Endothelial cell of umbilical vein (primary cell): ENCODE data around the gene ARMCX2. TPM values are rescaled to one million over a fixed set of nuclear protein-coding genes. Genes with fewer than 3 reads are reported as not detected.

Experiments
- BruUV-seq: library from RNA; stranded (reverse); fragments of 400-500 nt; replicated peaks from 2 replicates; lab custom pipeline; 2021; lab: Mats Ljungman, UMichigan
- CTCF ChIA-PET: fragments of 300-600, 350-600 bp; sonication (Branson Sonifier 250); formaldehyde crosslinking; loops from one replicate; lab custom pipeline; 2021; ENCODE audit warnings: antibody characterized with exemption, inconsistent platforms; lab: Charles Lee
- POLR2A ChIA-PET: fragments of 300-600, 350-600 bp; sonication (Branson Sonifier 250); formaldehyde crosslinking; loops from one replicate; lab custom pipeline; 2021; ENCODE audit warnings: antibody characterized with exemption, inconsistent platforms; lab: Charles Lee
- DNase-seq: peaks from one replicate; pipeline ENCODE4 v3.0.0-alpha.2; 2011; ENCODE audit warnings: low read depth, low spot score
- FAIRE-seq: peaks from 2 replicates; lab custom pipeline; 2011; peaks lifted over from hg19 to GRCh38; lab: Jason Lieb, UNC
- H2AFZ ChIP-seq: 2 replicates; pipeline ENCODE4 v1.6.0; 2012; ENCODE audit warnings: low read depth, low read length, control low read depth, inconsistent platforms
- H3K27ac ChIP-seq: 2 replicates; pipeline ENCODE4 v1.5.1; 2011; ENCODE audit warnings: low read depth, mild to moderate bottlenecking, control low read depth, low read length, moderate library complexity; ENCODE audit not compliant: insufficient read depth
- H3K27me3 ChIP-seq, 2 experiments: 2 replicates each; pipeline versions ENCODE4 v1.6.0 to v1.6.1; 2011; ENCODE audit warnings: low read length in 2 of 2, mixed read lengths in 1 of 2; ENCODE audit not compliant: control insufficient read depth in 2 of 2, insufficient read depth in 2 of 2
- H3K36me3 ChIP-seq, 2 experiments: 2 replicates in 1 of 2; 3 replicates in 1 of 2; pipeline ENCODE4 v1.5.1; 2011; ENCODE audit warnings: low read length in 2 of 2, mild to moderate bottlenecking in 1 of 2, moderate library complexity in 1 of 2; ENCODE audit not compliant: control insufficient read depth in 2 of 2, insufficient read depth in 2 of 2; ENCODE audit errors: extremely low read depth in 1 of 2
- H3K4me1 ChIP-seq: 3 replicates; pipeline ENCODE4 v1.5.1; 2011; ENCODE audit warnings: mild to moderate bottlenecking, low read length; ENCODE audit not compliant: control insufficient read depth, insufficient read depth; ENCODE audit errors: extremely low read depth
- H3K4me2 ChIP-seq: 2 replicates; pipeline ENCODE4 v1.6.1; 2011; ENCODE audit warnings: low read length, control low read depth, mixed read lengths; ENCODE audit not compliant: insufficient read depth
- H3K4me3 ChIP-seq, 3 experiments: fragments of 200-600 bp in 1 of 3; sonication (generic), shearing (Covaris generic) in 1 of 3; replicated peaks in 1 of 3; 2 replicates each; pipeline ENCODE4 v1.5.1; 2011 to 2016; ENCODE audit warnings: control low read depth in 3 of 3, low read length in 3 of 3, mild to moderate bottlenecking in 2 of 3, inconsistent platforms in 1 of 3, low read depth in 1 of 3, moderate library complexity in 1 of 3; ENCODE audit not compliant: insufficient read depth in 1 of 3
- H3K79me2 ChIP-seq: 2 replicates; pipeline ENCODE4 v1.6.0; 2012; ENCODE audit warnings: low read length, inconsistent platforms; ENCODE audit not compliant: control insufficient read depth, insufficient read depth
- H3K9ac ChIP-seq: replicated peaks from 2 replicates; pipeline ENCODE3; 2011; ENCODE audit warnings: low read length, control low read depth; ENCODE audit not compliant: insufficient read depth; ENCODE audit errors: extremely low read depth
- H3K9me1 ChIP-seq: replicated peaks from 3 replicates; pipeline ENCODE4 v1.6.0; 2011; ENCODE audit warnings: mild to moderate bottlenecking, low read length; ENCODE audit not compliant: control insufficient read depth, insufficient read depth; ENCODE audit errors: extremely low read depth
- H3K9me3 ChIP-seq: replicated peaks from 2 replicates; pipeline ENCODE4 v1.5.1; 2012; ENCODE audit warnings: low read length, inconsistent platforms; ENCODE audit not compliant: control insufficient read depth, insufficient read depth
- H4K20me1 ChIP-seq: replicated peaks from 2 replicates; pipeline ENCODE3; 2011; ENCODE audit warnings: mild to moderate bottlenecking, low read length; ENCODE audit not compliant: control insufficient read depth, insufficient read depth; ENCODE audit errors: extremely low read depth
- EZH2 ChIP-seq: IDR thresholded peaks from 2 replicates; pipeline ENCODE4 v1.6.1; 2012; ENCODE audit warnings: borderline replicate concordance, low read depth, mild to moderate bottlenecking, moderate library complexity, low read length, inconsistent platforms; ENCODE audit not compliant: severe bottlenecking
- FOS ChIP-seq: IDR thresholded peaks from 2 replicates; pipeline ENCODE4 v1.6.1; 2011; ENCODE audit warnings: mild to moderate bottlenecking, low read length, moderate library complexity, borderline replicate concordance; ENCODE audit not compliant: insufficient read depth
- GATA2 ChIP-seq: IDR thresholded peaks from 2 replicates; pipeline ENCODE4 v1.7.0; 2011; ENCODE audit warnings: low read depth, mild to moderate bottlenecking, moderate library complexity, mixed read lengths, low read length; ENCODE audit not compliant: insufficient read length, insufficient read depth
- JUN ChIP-seq: IDR thresholded peaks from 2 replicates; pipeline ENCODE4 v1.6.1; 2011; ENCODE audit warnings: borderline replicate concordance, low read depth; ENCODE audit not compliant: insufficient read length, insufficient read depth
- MYC ChIP-seq: IDR thresholded peaks from one replicate; pipeline ENCODE4 v1.6.1; 2011; ENCODE audit warnings: mild to moderate bottlenecking, low read depth, low read length
- POLR2A ChIP-seq: IDR thresholded peaks from 2 replicates; pipeline ENCODE4 v1.6.1; 2012; ENCODE audit warnings: low read depth, mild to moderate bottlenecking, control low read depth, low read length
- POLR2AphosphoS5 ChIP-seq: IDR thresholded peaks from 2 replicates; pipeline ENCODE4 v1.6.1; 2012; ENCODE audit warnings: low read depth, mild to moderate bottlenecking, control low read depth, low read length, moderate library complexity; ENCODE audit not compliant: insufficient read depth
- dilution Hi-C: fragments of 300-500 bp; cut with MboI; formaldehyde crosslinking; loops from one replicate; pipeline ENCODE4 v1.15.0; 2019; ENCODE audit warnings: low sequenced_read_pairs; ENCODE audit not compliant: extremely low pct_ligation_motif_present
- intact Hi-C: fragments of 100-400 bp; cut with micrococcal nuclease; formaldehyde crosslinking; loops from one replicate; pipeline ENCODE4 v1.10.0; 2022
- polyA plus RNA-seq, 4 experiments: library from polyadenylated mRNA; depleted of rRNA in 3 of 4; stranded (reverse) in 3 of 4; unstranded in 1 of 4; fragments of >200 nt; gene quantifications; 2 replicates each; pipeline versions ENCODE4 v1.2.1 to v1.2.3, GENCODE V29; 2011 to 2012; ENCODE audit warnings: missing spikeins in 1 of 4
- total RNA-seq: library from RNA; stranded (reverse); gene quantifications from 2 replicates; pipeline ENCODE4 v1.2.3, GENCODE V29; 2021
- TF ChIP-seq, protein P1 (sequence below): IDR thresholded peaks from 2 replicates; pipeline ENCODE4 v1.6.1; 2011; ENCODE audit not compliant: insufficient read depth, insufficient read length
- TF ChIP-seq, protein P2 (sequence below), 2 donors: IDR thresholded peaks; 1 replicate in 1 of 2; 2 replicates in 1 of 2; pipeline ENCODE4 v1.5.1; 2011; ENCODE audit warnings: low read length in 2 of 2, mild to moderate bottlenecking in 2 of 2, moderate library complexity in 2 of 2, control low read depth in 1 of 2, inconsistent platforms in 1 of 2, low read depth in 1 of 2; ENCODE audit not compliant: insufficient read depth in 1 of 2; ENCODE audit errors: extremely low read depth in 1 of 2

The ARMCX2 gene
- total and polyA plus RNA-seq, 2 donors (not counting 3 experiments of a cell fraction or from before 2014, with no cell fraction given), result 37.4 to 103 TPM

GRCh38 chrX:101685923-101686322, 26.3 kb upstream of the ARMCX2 start:
- H4K20me1 ChIP-seq, result no peaks in the 10 kb centered on the region
- H3K4me2 ChIP-seq, result no peak overlapping the region
- dilution Hi-C loops, result no loop called here
- intact Hi-C loops, result no loop called here
- H3K36me3 ChIP-seq, result no peaks in the 10 kb centered on the region
- H3K4me3 ChIP-seq, result no peak overlapping the region
- ChIA-PET CTCF (no interaction called here), POLR2A (no interaction called here)
- H3K27ac ChIP-seq, result no peak overlapping the region
- DNase-seq, result peak; percentile 34
- no peak overlapping the region for H2AFZ ChIP-seq
- FAIRE-seq, result peak; percentile 67
- peaks cover 19% of the 10 kb centered on the region for H3K4me1 ChIP-seq
- no peaks in the 10 kb centered on the region for H3K79me2 ChIP-seq
- H3K9ac ChIP-seq, result no peak overlapping the region
- TF ChIP-seq GATA2 (no peak), MYC (no peak), POLR2AphosphoS5 (no peak), FOS (no peak), EZH2 (no peak), POLR2A (no peak), JUN (no peak)
- TF ChIP-seq, protein P1, sequence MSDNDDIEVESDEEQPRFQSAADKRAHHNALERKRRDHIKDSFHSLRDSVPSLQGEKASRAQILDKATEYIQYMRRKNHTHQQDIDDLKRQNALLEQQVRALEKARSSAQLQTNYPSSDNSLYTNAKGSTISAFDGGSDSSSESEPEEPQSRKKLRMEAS, result no peak
- TF ChIP-seq, protein P2, sequence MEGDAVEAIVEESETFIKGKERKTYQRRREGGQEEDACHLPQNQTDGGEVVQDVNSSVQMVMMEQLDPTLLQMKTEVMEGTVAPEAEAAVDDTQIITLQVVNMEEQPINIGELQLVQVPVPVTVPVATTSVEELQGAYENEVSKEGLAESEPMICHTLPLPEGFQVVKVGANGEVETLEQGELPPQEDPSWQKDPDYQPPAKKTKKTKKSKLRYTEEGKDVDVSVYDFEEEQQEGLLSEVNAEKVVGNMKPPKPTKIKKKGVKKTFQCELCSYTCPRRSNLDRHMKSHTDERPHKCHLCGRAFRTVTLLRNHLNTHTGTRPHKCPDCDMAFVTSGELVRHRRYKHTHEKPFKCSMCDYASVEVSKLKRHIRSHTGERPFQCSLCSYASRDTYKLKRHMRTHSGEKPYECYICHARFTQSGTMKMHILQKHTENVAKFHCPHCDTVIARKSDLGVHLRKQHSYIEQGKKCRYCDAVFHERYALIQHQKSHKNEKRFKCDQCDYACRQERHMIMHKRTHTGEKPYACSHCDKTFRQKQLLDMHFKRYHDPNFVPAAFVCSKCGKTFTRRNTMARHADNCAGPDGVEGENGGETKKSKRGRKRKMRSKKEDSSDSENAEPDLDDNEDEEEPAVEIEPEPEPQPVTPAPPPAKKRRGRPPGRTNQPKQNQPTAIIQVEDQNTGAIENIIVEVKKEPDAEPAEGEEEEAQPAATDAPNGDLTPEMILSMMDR (IDR thresholded peaks at IDR 0.05; ENCODE audit: extremely low read depth in 1 of 2, insufficient read depth in 1 of 2, low read depth in 1 of 2, low read length in 2 of 2), result no peak
- H3K9me1 ChIP-seq, result no peaks in the 10 kb centered on the region
- no peaks in the 10 kb centered on the region for H3K27me3 ChIP-seq
- no peaks in the 10 kb centered on the region for H3K9me3 ChIP-seq
- BruUV-seq, result no TSS peak
